K562 (cell line): Measurements from ENCODE around the gene HIRIP3. TPM values are rescaled to one million over a fixed set of nuclear protein-coding genes. Genes with fewer than 3 reads are reported as not detected.
A peak's percentile ranks its signal among the peaks of the same experiment; 100 is the strongest.

Source experiments
- ATAC-seq: fragments of 200-7000 bp; cut with Tn5 transposase; 3 replicates; pipeline ENCODE4 v1.9.1; 2020; ENCODE audit warnings: moderate library complexity
- BruUV-seq: library from RNA; stranded (reverse); fragments of 400-500 nt; replicated peaks from 2 replicates; lab custom pipeline; 2021; lab: Mats Ljungman, UMichigan
- CTCF ChIA-PET: fragments of 300-600 bp; formaldehyde crosslinking; extraction: SDS; loops from one replicate; lab custom pipeline; 2021; ENCODE audit warnings: low intra/inter-chr PET ratio; lab: Yijun Ruan, JAX
- POLR2A ChIA-PET: fragments of 300-600, 350-650 bp; sonication (Branson Sonifier 250); formaldehyde crosslinking; extraction: SDS; loops from one replicate; lab custom pipeline; 2021; ENCODE audit warnings: antibody characterized with exemption, inconsistent platforms; lab: Yijun Ruan, JAX
- DNase-seq, 4 experiments: peaks; one replicate each; pipeline versions ENCODE4 v3.0.0 to v3.0.0-alpha.2; 2011 to 2018; ENCODE audit warnings: low spot score in 3 of 4, mixed read lengths in 3 of 4; ENCODE audit errors: extremely low read depth in 1 of 4
- FAIRE-seq: peaks from 2 replicates; lab custom pipeline; 2011; peaks lifted over from hg19 to GRCh38; lab: Jason Lieb, UNC
- H2AFZ ChIP-seq: 2 replicates; pipeline ENCODE4 v1.6.0; 2011; ENCODE audit warnings: low read depth, low read length, control low read depth, inconsistent platforms
- H3K27ac ChIP-seq: fragments of 200-600 bp; 3 replicates; pipeline ENCODE4 v1.8.0; 2011; ENCODE audit warnings: low read depth, mild to moderate bottlenecking, control low read depth, inconsistent platforms, low read length, moderate library complexity, mixed read lengths; ENCODE audit errors: extremely low read depth
- H3K27me3 ChIP-seq, 2 experiments: fragments of 300-600 bp in 1 of 2; 2 replicates in 1 of 2; 3 replicates in 1 of 2; pipeline versions ENCODE4 v1.6.0 to v1.8.0; 2011; ENCODE audit warnings: inconsistent platforms in 2 of 2, low read length in 2 of 2, mild to moderate bottlenecking in 1 of 2, mixed read lengths in 1 of 2, moderate library complexity in 1 of 2; ENCODE audit not compliant: control insufficient read depth in 2 of 2, insufficient read depth in 2 of 2
- H3K36me3 ChIP-seq: fragments of 300-600 bp; 3 replicates; pipeline ENCODE4 v1.8.0; 2011; ENCODE audit warnings: mild to moderate bottlenecking, low read length, inconsistent platforms; ENCODE audit not compliant: control insufficient read depth, insufficient read depth
- H3K4me1 ChIP-seq, 2 experiments: fragments of 200-600 bp in 1 of 2; replicated peaks in 1 of 2; 2 replicates in 1 of 2; 3 replicates in 1 of 2; pipeline versions ENCODE4 v1.5.1 to v1.8.0; 2011; ENCODE audit warnings: inconsistent platforms in 2 of 2, low read length in 2 of 2, mild to moderate bottlenecking in 1 of 2, mixed read lengths in 1 of 2, moderate library complexity in 1 of 2; ENCODE audit not compliant: control insufficient read depth in 2 of 2, insufficient read depth in 2 of 2
- H3K4me2 ChIP-seq: 2 replicates; pipeline ENCODE4 v1.6.1; 2011; ENCODE audit warnings: low read length, control low read depth, inconsistent platforms, mixed read lengths; ENCODE audit not compliant: insufficient read depth
- H3K4me3 ChIP-seq: fragments of 200-600 bp; sonication (generic), shearing (Covaris generic); 2 replicates; pipeline ENCODE4 v1.5.1; 2016; ENCODE audit warnings: control low read depth, inconsistent platforms
- H3K79me2 ChIP-seq: fragments of 200-600 bp; 3 replicates; pipeline ENCODE4 v1.8.0; 2011; ENCODE audit warnings: low read length, inconsistent platforms; ENCODE audit not compliant: control insufficient read depth, insufficient read depth
- H3K9ac ChIP-seq, 2 experiments: 2 replicates each; pipeline versions ENCODE4 v1.6.0 to v1.6.1; 2011; ENCODE audit warnings: low read depth in 2 of 2, low read length in 2 of 2, control low read depth in 1 of 2, inconsistent platforms in 1 of 2, mild to moderate bottlenecking in 1 of 2, mixed read lengths in 1 of 2; ENCODE audit not compliant: insufficient read depth in 1 of 2
- H3K9me1 ChIP-seq: one replicate; pipeline ENCODE4 v1.6.0; 2011; ENCODE audit warnings: inconsistent platforms, mild to moderate bottlenecking, low read length, moderate library complexity; ENCODE audit not compliant: control insufficient read depth, insufficient read depth
- H3K9me3 ChIP-seq: replicated peaks from 2 replicates; pipeline ENCODE4 v1.5.1; 2011; ENCODE audit warnings: low read depth, low read length, inconsistent platforms; ENCODE audit not compliant: control insufficient read depth, insufficient read depth
- H4K20me1 ChIP-seq: replicated peaks from 2 replicates; pipeline ENCODE4 v1.6.1; 2011; ENCODE audit warnings: low read length, inconsistent platforms, mixed read lengths; ENCODE audit not compliant: control insufficient read depth, insufficient read depth
- NFIC ChIP-seq: fragments of 450-650 bp; IDR thresholded peaks from 2 replicates; pipeline ENCODE4 v1.6.1; 2017; ENCODE audit warnings: mild to moderate bottlenecking, inconsistent platforms
- PURB ChIP-seq: sonication (generic); formaldehyde crosslinking; IDR thresholded peaks from 2 replicates; pipeline ENCODE4 v1.9.0; 2021; ENCODE audit warnings: low read depth, mild to moderate bottlenecking, missing genetic modification reagents
- SMC3 ChIP-seq: conservative IDR thresholded peaks from 2 replicates; pipeline ENCODE4 v1.6.1; 2011; ENCODE audit warnings: low read depth, low read length, improper control_type of control experiment; ENCODE audit not compliant: insufficient read depth
- XRCC5 ChIP-seq: fragments of 200-400 bp; formaldehyde crosslinking; IDR thresholded peaks from 2 replicates; pipeline ENCODE4 v1.6.1; 2017; ENCODE audit warnings: low read depth, mild to moderate bottlenecking, low read length
- ZNF263 ChIP-seq: sonication (generic); formaldehyde crosslinking; IDR thresholded peaks from 2 replicates; pipeline ENCODE4 v1.8.0; 2022; ENCODE audit warnings: mild to moderate bottlenecking, missing genetic modification reagents, borderline replicate concordance
- WGBS: fragments of 100-300 bp; shearing (Covaris generic); methylation state at CpG from one replicate; pipeline ENCODE4 v1.1.6; 2016; ENCODE audit warnings: low coverage, mixed read lengths; ENCODE audit not compliant: insufficient coverage; ENCODE audit errors: missing lambda C conversion rate; 5-methylcytosine and 5-hydroxymethylcytosine counted together
- in situ Hi-C: fragments of 300-500 bp; cut with MboI; formaldehyde crosslinking; loops from 4 replicates; pipeline ENCODE4 v1.15.0; 2018; ENCODE audit warnings: inconsistent platforms, mixed read lengths
- intact Hi-C: fragments of 100-400 bp; cut with micrococcal nuclease; formaldehyde crosslinking; loops from 2 replicates; pipeline ENCODE4 v1.14.2; 2022
- polyA plus RNA-seq, 8 experiments: library from polyadenylated mRNA; depleted of rRNA in 4 of 8; stranded (reverse) in 5 of 8; unstranded in 3 of 8; fragments of >200 nt; fragmentation: Nextera tagmentation in 2 of 8; fragmentation: Illumina TruSeq in 1 of 8; extraction: Ambion mirVana in 2 of 8; extraction: Trizol in 1 of 8; gene quantifications; 2 replicates each; pipeline versions ENCODE4 v1.2.1 to v1.2.3, GENCODE V29; 2011 to 2014; ENCODE audit warnings: inconsistent platforms in 1 of 8, missing spikeins in 1 of 8
- total RNA-seq, 7 experiments: library from RNA; depleted of rRNA in 6 of 7; stranded (reverse); fragments of >200 nt in 6 of 7; fragmentation: Illumina TruSeq in 2 of 7; extraction: Trizol in 2 of 7; gene quantifications; 2 replicates each; pipeline versions ENCODE4 v1.2.1 to v1.2.3, GENCODE V29; 2011 to 2021; ENCODE audit warnings: low replicate concordance in 1 of 7
- TF ChIP-seq, protein P1 (sequence below): fragments of 450-650 bp; IDR thresholded peaks from 2 replicates; pipeline ENCODE4 v1.6.1; 2018; ENCODE audit not compliant: partially characterized antibody
- TF ChIP-seq, protein P2 (sequence below), 2 experiments: fragments of 450-650 bp; formaldehyde crosslinking in 1 of 2; IDR thresholded peaks; 2 replicates each; pipeline versions ENCODE4 v1.4.0 to v1.6.1; 2014 to 2020; ENCODE audit warnings: mild to moderate bottlenecking in 2 of 2, borderline replicate concordance in 1 of 2, low read depth in 1 of 2

The HIRIP3 gene
- total and polyA plus RNA-seq, 9 of the 15 experiments (the other 6 are each of a cell fraction or from before 2014, with no cell fraction given), result 3.3 to 38.2 (median 18.2) TPM

DNA sequence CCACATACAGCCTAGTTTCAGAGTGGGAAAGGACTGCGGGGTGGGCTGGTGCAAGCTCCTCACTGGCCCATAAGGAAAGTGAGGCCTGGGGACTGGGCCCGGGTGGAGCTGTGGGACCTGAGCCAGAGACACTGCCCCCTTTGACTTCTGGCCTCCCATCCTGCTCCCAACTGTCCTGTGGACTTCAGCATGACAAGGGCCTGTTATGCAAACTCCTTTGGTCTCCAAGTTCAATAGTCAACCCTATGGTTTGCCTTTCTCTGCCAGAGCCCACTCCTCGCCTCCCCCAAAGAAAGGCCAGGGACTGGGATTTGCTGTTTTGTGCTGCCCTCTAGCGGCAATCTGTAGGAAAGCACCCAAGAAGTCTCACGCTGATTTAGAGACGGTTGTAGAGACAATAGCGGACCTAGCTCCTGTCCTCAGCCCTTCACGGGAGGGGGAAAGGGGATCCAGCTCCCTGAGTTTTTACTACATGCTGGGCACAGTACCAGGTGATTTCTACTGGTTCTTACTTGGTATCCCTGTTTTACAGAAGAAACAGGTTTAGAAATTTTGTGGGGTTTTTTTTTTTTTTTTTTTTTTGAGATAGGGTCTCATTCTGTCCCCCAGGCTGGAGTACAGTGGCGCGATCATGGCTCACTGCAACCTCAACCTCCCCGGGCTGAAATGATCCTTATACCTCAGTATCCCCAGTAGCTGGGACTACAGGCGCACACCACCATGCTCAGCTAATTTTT lies 36.8 kb upstream of the HIRIP3 start:
- peaks cover 16 to 62% of the 10 kb centered on the region in 2 experiments; a peak in 4 of 5 replicates for H3K27me3 ChIP-seq
- H3K79me2 ChIP-seq, result no peaks in the 10 kb centered on the region
- intact Hi-C loops (no loop called here), in situ Hi-C loops (no loop called here)
- no peaks in the 10 kb centered on the region for H3K36me3 ChIP-seq
- peaks cover 4% of the 10 kb centered on the region for H3K9me1 ChIP-seq
- peaks cover 13% of the 10 kb centered on the region; the same call in 1 of the 2 replicates for H4K20me1 ChIP-seq
- H3K4me2 ChIP-seq, result no peak overlapping the region
- H3K9me3 ChIP-seq, result no peaks in the 10 kb centered on the region
- peak; percentile 78 for ATAC-seq
- peak; percentile 68 to 84 (median 72) for DNase-seq
- WGBS, result 4% methylated on average over 12 of the region's 12 CpGs
- no TSS peak for BruUV-seq
- POLR2A ChIA-PET, result interaction anchor here (0.6 to 1.0 kb wide), 3 partner anchors 10 to 98 kb away, joined by 3 to 4 read pairs (median 3); no protein-coding TSS in a partner anchor
- H3K9ac ChIP-seq, result no peak overlapping the region
- H3K27ac ChIP-seq, result no peak overlapping the region
- CTCF ChIA-PET, result interaction anchor here (0.6 kb wide), 1 partner anchor 1186 kb away, joined by 3 read pairs; the partner anchor contains the start of gene TUFM
- peak overlapping the region; percentile 43; the same call in 1 of the 2 replicates for H2AFZ ChIP-seq
- H3K4me3 ChIP-seq, result no peak overlapping the region
- peaks cover 0 to 25% of the 10 kb centered on the region in 2 experiments; a peak in 2 of 5 replicates for H3K4me1 ChIP-seq
- FAIRE-seq, result peak; percentile 98
- TF ChIP-seq SMC3, result peak; percentile 78
- TF ChIP-seq, protein P1, sequence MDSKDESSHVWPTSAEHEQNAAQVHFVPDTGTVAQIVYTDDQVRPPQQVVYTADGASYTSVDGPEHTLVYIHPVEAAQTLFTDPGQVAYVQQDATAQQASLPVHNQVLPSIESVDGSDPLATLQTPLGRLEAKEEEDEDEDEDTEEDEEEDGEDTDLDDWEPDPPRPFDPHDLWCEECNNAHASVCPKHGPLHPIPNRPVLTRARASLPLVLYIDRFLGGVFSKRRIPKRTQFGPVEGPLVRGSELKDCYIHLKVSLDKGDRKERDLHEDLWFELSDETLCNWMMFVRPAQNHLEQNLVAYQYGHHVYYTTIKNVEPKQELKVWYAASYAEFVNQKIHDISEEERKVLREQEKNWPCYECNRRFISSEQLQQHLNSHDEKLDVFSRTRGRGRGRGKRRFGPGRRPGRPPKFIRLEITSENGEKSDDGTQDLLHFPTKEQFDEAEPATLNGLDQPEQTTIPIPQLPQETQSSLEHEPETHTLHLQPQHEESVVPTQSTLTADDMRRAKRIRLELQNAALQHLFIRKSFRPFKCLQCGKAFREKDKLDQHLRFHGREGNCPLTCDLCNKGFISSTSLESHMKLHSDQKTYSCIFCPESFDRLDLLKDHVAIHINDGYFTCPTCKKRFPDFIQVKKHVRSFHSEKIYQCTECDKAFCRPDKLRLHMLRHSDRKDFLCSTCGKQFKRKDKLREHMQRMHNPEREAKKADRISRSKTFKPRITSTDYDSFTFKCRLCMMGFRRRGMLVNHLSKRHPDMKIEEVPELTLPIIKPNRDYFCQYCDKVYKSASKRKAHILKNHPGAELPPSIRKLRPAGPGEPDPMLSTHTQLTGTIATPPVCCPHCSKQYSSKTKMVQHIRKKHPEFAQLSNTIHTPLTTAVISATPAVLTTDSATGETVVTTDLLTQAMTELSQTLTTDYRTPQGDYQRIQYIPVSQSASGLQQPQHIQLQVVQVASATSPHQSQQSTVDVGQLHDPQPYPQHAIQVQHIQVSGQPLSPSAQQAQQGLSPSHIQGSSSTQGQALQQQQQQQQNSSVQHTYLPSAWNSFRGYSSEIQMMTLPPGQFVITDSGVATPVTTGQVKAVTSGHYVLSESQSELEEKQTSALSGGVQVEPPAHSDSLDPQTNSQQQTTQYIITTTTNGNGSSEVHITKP, result peak; percentile 25
- no peak for TF ChIP-seq PURB (CRISPR knock-in tag)
- TF ChIP-seq ZNF263 (CRISPR knock-in tag), result 0 out of 2 replicates have a peak, but pooled peaks have one; percentile 19
- TF ChIP-seq NFIC, result 0 out of 2 replicates have a peak, but pooled peaks have one; percentile 36
- peak; percentile 88; the same call in 1 of the 2 replicates for TF ChIP-seq XRCC5
- TF ChIP-seq, protein P2, sequence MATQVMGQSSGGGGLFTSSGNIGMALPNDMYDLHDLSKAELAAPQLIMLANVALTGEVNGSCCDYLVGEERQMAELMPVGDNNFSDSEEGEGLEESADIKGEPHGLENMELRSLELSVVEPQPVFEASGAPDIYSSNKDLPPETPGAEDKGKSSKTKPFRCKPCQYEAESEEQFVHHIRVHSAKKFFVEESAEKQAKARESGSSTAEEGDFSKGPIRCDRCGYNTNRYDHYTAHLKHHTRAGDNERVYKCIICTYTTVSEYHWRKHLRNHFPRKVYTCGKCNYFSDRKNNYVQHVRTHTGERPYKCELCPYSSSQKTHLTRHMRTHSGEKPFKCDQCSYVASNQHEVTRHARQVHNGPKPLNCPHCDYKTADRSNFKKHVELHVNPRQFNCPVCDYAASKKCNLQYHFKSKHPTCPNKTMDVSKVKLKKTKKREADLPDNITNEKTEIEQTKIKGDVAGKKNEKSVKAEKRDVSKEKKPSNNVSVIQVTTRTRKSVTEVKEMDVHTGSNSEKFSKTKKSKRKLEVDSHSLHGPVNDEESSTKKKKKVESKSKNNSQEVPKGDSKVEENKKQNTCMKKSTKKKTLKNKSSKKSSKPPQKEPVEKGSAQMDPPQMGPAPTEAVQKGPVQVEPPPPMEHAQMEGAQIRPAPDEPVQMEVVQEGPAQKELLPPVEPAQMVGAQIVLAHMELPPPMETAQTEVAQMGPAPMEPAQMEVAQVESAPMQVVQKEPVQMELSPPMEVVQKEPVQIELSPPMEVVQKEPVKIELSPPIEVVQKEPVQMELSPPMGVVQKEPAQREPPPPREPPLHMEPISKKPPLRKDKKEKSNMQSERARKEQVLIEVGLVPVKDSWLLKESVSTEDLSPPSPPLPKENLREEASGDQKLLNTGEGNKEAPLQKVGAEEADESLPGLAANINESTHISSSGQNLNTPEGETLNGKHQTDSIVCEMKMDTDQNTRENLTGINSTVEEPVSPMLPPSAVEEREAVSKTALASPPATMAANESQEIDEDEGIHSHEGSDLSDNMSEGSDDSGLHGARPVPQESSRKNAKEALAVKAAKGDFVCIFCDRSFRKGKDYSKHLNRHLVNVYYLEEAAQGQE (IDR thresholded peaks at IDR 0.05; ENCODE audit: borderline replicate concordance), result peak; percentile 61
- TF ChIP-seq, protein P2 (CRISPR knock-in tag; IDR thresholded peaks at IDR 0.05; ENCODE audit: low read depth), result no peak
